IMR-90 (cell line): ENCODE data around the gene CPLX1. TPM values are rescaled to one million over a fixed set of nuclear protein-coding genes. Genes with fewer than 3 reads are reported as not detected.
A peak's percentile ranks its signal among the peaks of the same experiment; 100 is the strongest.

Experiments
- ATAC-seq: fragments of 200-7000 bp; cut with Tn5 transposase; 2 replicates; pipeline ENCODE4 v1.9.1; 2020; ENCODE audit warnings: low read depth, mild to moderate bottlenecking, moderate library complexity
- BruUV-seq: library from RNA; stranded (reverse); fragments of 400-500 nt; replicated peaks from 2 replicates; lab custom pipeline; 2021; lab: Mats Ljungman, UMichigan
- CTCF ChIA-PET: fragments of 300-600 bp; formaldehyde crosslinking; extraction: SDS; loops from one replicate; lab custom pipeline; 2021; ENCODE audit warnings: antibody characterized with exemption; lab: Yijun Ruan, JAX
- POLR2A ChIA-PET: fragments of 300-600 bp; sonication (Branson Sonifier 250); formaldehyde crosslinking; loops from one replicate; lab custom pipeline; 2022; ENCODE audit warnings: antibody characterized with exemption; ENCODE audit not compliant: unreplicated experiment; lab: Charles Lee
- DNase-seq: peaks from one replicate; pipeline ENCODE4 v3.0.0; 2013
- H2AFZ ChIP-seq: replicated peaks from 2 replicates; pipeline ENCODE3; 2013; ENCODE audit warnings: low read length, mild to moderate bottlenecking; ENCODE audit not compliant: poor library complexity
- H2AK5ac ChIP-seq: 2 replicates; pipeline ENCODE4 v1.6.1; 2013; ENCODE audit warnings: low read depth, low read length, inconsistent platforms
- H2AK9ac ChIP-seq: replicated peaks from 2 replicates; pipeline ENCODE3; 2013; ENCODE audit warnings: mild to moderate bottlenecking, low read depth, low read length, moderate library complexity; ENCODE audit not compliant: poor library complexity
- H2BK120ac ChIP-seq: 2 replicates; pipeline ENCODE4 v1.6.1; 2013; ENCODE audit warnings: low read depth, low read length, inconsistent platforms
- H2BK15ac ChIP-seq: 3 replicates; pipeline ENCODE4 v1.6.1; 2013; ENCODE audit warnings: low read depth, low read length, inconsistent platforms
- H2BK20ac ChIP-seq: 2 replicates; pipeline ENCODE4 v1.6.1; 2013; ENCODE audit warnings: low read depth, mild to moderate bottlenecking, inconsistent platforms, low read length, moderate library complexity
- H2BK5ac ChIP-seq: 2 replicates; pipeline ENCODE4 v1.6.1; 2013; ENCODE audit warnings: mild to moderate bottlenecking, low read depth, low read length, inconsistent platforms; ENCODE audit not compliant: poor library complexity, severe bottlenecking
- H3K14ac ChIP-seq: replicated peaks from 2 replicates; pipeline ENCODE4 v1.6.1; 2013; ENCODE audit warnings: low read depth, low read length, inconsistent platforms
- H3K18ac ChIP-seq: 2 replicates; pipeline ENCODE4 v1.6.1; 2013; ENCODE audit warnings: low read depth, low read length, control low read depth
- H3K23ac ChIP-seq: 2 replicates; pipeline ENCODE4 v1.6.1; 2013; ENCODE audit warnings: low read depth, low read length, inconsistent platforms
- H3K27ac ChIP-seq: 2 replicates; pipeline ENCODE4 v1.5.1; 2013; ENCODE audit warnings: mild to moderate bottlenecking, control low read depth, low read length; ENCODE audit not compliant: insufficient read depth
- H3K27me3 ChIP-seq: 2 replicates; pipeline ENCODE4 v1.6.1; 2013; ENCODE audit warnings: low read length; ENCODE audit not compliant: control insufficient read depth, insufficient read depth
- H3K36me3 ChIP-seq: 2 replicates; pipeline ENCODE4 v1.6.1; 2013; ENCODE audit warnings: low read length, mixed read lengths; ENCODE audit not compliant: control insufficient read depth, insufficient read depth
- H3K4ac ChIP-seq: 2 replicates; pipeline ENCODE4 v1.6.1; 2013; ENCODE audit warnings: low read depth, low read length, inconsistent platforms
- H3K4me1 ChIP-seq: 2 replicates; pipeline ENCODE4 v1.6.1; 2013; ENCODE audit warnings: low read length, mixed read lengths; ENCODE audit not compliant: control insufficient read depth, insufficient read depth
- H3K4me2 ChIP-seq: 2 replicates; pipeline ENCODE4 v1.6.1; 2013; ENCODE audit warnings: low read depth, mild to moderate bottlenecking, control low read depth, low read length, moderate library complexity
- H3K4me3 ChIP-seq: 2 replicates; pipeline ENCODE4 v1.5.1; 2013; ENCODE audit warnings: low read depth, mild to moderate bottlenecking, control low read depth, low read length, moderate library complexity; ENCODE audit not compliant: insufficient read depth
- H3K56ac ChIP-seq: 2 replicates; pipeline ENCODE4 v1.6.1; 2013; ENCODE audit warnings: low read length, inconsistent platforms; ENCODE audit not compliant: insufficient read depth; ENCODE audit errors: extremely low read depth
- H3K79me1 ChIP-seq, 2 experiments: 2 replicates each; pipeline ENCODE4 v1.6.1; 2013; ENCODE audit warnings: low read length in 2 of 2, inconsistent platforms in 1 of 2, low read depth in 1 of 2
- H3K9ac ChIP-seq: 2 replicates; pipeline ENCODE4 v1.6.1; 2013; ENCODE audit warnings: low read depth, low read length, control low read depth
- H3K9me1 ChIP-seq: 2 replicates; pipeline ENCODE4 v1.6.1; 2013; ENCODE audit warnings: low read length, inconsistent platforms; ENCODE audit not compliant: insufficient read depth
- H3K9me3 ChIP-seq: 2 replicates; pipeline ENCODE4 v1.6.1; 2013; ENCODE audit warnings: low read length; ENCODE audit not compliant: control insufficient read depth, insufficient read depth
- H4K20me1 ChIP-seq: 2 replicates; pipeline ENCODE4 v1.6.1; 2013; ENCODE audit warnings: low read length, inconsistent platforms; ENCODE audit not compliant: insufficient read depth
- H4K5ac ChIP-seq: 2 replicates; pipeline ENCODE4 v1.6.1; 2013; ENCODE audit warnings: mild to moderate bottlenecking, low read depth, low read length, control low read depth
- H4K8ac ChIP-seq, 2 experiments: 2 replicates each; pipeline ENCODE4 v1.6.1; 2013; ENCODE audit warnings: low read depth in 2 of 2, low read length in 2 of 2, control low read depth in 1 of 2, inconsistent platforms in 1 of 2
- H4K91ac ChIP-seq: 2 replicates; pipeline ENCODE4 v1.6.1; 2013; ENCODE audit warnings: low read depth, low read length, inconsistent platforms; ENCODE audit not compliant: insufficient read depth
- CHD1 ChIP-seq: IDR thresholded peaks from 2 replicates; pipeline ENCODE4 v1.6.1; 2012; ENCODE audit warnings: low read depth, low read length, improper control_type of control experiment
- WGBS, 2 experiments: methylation state at CpG; one replicate each; pipeline versions ENCODE4 v1.1.5 to v1.1.7; 2013; ENCODE audit warnings: missing lambda C conversion rate in 2 of 2; ENCODE audit not compliant: insufficient read length in 1 of 2; ENCODE audit errors: extremely low coverage in 2 of 2; 5-methylcytosine and 5-hydroxymethylcytosine counted together
- dilution Hi-C: fragments of 300-500 bp; cut with HindIII; formaldehyde crosslinking; loops from one replicate; pipeline ENCODE4 v1.14.3; 2018; ENCODE audit warnings: low sequenced_read_pairs; ENCODE audit not compliant: unreplicated experiment
- in situ Hi-C: fragments of 300-500 bp; cut with MboI; formaldehyde crosslinking; loops from 3 replicates; pipeline ENCODE4 v1.14.3; 2019; ENCODE audit warnings: low sequenced_read_pairs, inconsistent platforms, mixed read lengths
- intact Hi-C: fragments of 100-400 bp; cut with micrococcal nuclease; formaldehyde crosslinking; loops from 2 replicates; pipeline ENCODE4 v1.10.0; 2022
- polyA plus RNA-seq, 3 experiments: library from polyadenylated mRNA; depleted of rRNA; stranded (reverse); fragments of >200 nt; gene quantifications; 2 replicates each; pipeline ENCODE4 v1.2.3, GENCODE V29; 2012; ENCODE audit warnings: low replicate concordance in 1 of 3
- total RNA-seq: library from RNA; depleted of rRNA; stranded (reverse); fragments of >200 nt; gene quantifications from 2 replicates; pipeline ENCODE4 v1.2.3, GENCODE V29; 2012

CPLX1 gene
- total and polyA plus RNA-seq, 2 of the 4 experiments (the other 2 are of a cell fraction) = 0.05 TPM; not detected in 1

- in situ Hi-C loops = no loop called here
- no peaks in the 10 kb centered on the region for H4K20me1 ChIP-seq
- H2BK15ac ChIP-seq = no peak overlapping the region
- H3K79me1 ChIP-seq = no peaks in the 10 kb centered on the region
- no peak overlapping the region for H3K56ac ChIP-seq
- no peak overlapping the region for H3K4ac ChIP-seq
- no peak for ATAC-seq
- H3K36me3 ChIP-seq = no peaks in the 10 kb centered on the region
- 88% methylated on average over 37 of the region's 46 CpGs; no CpG with 5 or more reads in 1 of the 2 experiments for WGBS, 2 experiments
- intact Hi-C loops = no loop called here
- H3K14ac ChIP-seq = no peak overlapping the region
- H2AK5ac ChIP-seq = no peak overlapping the region
- TF ChIP-seq CHD1 = no peak
- ChIA-PET POLR2A (interaction anchor here (0.6 kb wide), 1 partner anchor 52 kb away, joined by 7 read pairs; no protein-coding TSS in a partner anchor), CTCF (no interaction called here)
- H3K9me3 ChIP-seq = peaks cover 13% of the 10 kb centered on the region
- DNase-seq = no peak
- dilution Hi-C loops = no loop called here
- H3K18ac ChIP-seq = no peak overlapping the region
- H3K4me1 ChIP-seq = no peaks in the 10 kb centered on the region
- no TSS peak for BruUV-seq
- H4K5ac ChIP-seq = no peak overlapping the region
- peaks cover 10% of the 10 kb centered on the region for H3K27me3 ChIP-seq
- no peak overlapping the region for H3K27ac ChIP-seq
- H3K4me3 ChIP-seq = no peak overlapping the region
- no peak overlapping the region for H4K91ac ChIP-seq
- no peaks in the 10 kb centered on the region for H3K9me1 ChIP-seq
- H4K8ac ChIP-seq = no peak overlapping the region
- no peak overlapping the region for H2BK20ac ChIP-seq
- H3K23ac ChIP-seq = no peak overlapping the region
- no peak overlapping the region for H3K9ac ChIP-seq
- H2BK120ac ChIP-seq = no peak overlapping the region
- no peak overlapping the region for H3K4me2 ChIP-seq
- no peak overlapping the region for H2AK9ac ChIP-seq
- no peak overlapping the region for H2BK5ac ChIP-seq
- peak overlapping the region; percentile 32 for H2AFZ ChIP-seq
These were observed 9.4 kb upstream of the CPLX1 start for GRCh38 chr4:835148-836002.
